ENCODE results near the gene CPSF7.

The CPSF7 gene

GRCh38 chr11:61417670-61418069 is 12.1 kb downstream of the CPSF7 start:
- Mint-ChIP-seq H3K36me3 (ENCODE audit: low read depth) (peaks cover 91% of the 10 kb centered on the region), H3K4me3 (no peak overlapping the region), H3K9me3 (no peaks in the 10 kb centered on the region), H3K27ac (no peak overlapping the region), H3K27me3 (ENCODE audit: low read depth) (no peaks in the 10 kb centered on the region), H3K4me1 (no peaks in the 10 kb centered on the region)
- TF ChIP-seq CTCF (IDR thresholded peaks at IDR 0.05; ENCODE audit: unreplicated experiment in 3 of 3): no peak

DNA sequence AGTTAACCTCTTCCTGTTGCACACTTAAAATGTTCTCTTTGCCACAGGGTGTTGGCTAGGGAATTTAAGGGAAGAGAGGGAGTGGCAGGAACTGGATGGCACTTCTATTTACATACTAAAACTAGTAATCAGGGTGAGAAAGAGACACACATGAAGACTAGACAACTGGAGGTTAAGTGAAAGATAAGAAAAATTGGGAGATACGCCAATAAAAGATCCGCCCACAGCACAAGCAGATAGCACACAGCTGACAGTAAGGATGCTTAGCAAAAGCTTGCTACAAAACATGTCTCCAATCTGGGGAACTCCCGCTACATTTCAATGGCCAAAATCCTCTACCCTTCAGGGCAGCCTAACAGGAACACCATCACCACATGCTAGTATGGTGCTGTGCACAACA is 12.8 kb downstream of the CPSF7 start:
- H3K9me3 Mint-ChIP-seq: no peaks in the 10 kb centered on the region
- no peak overlapping the region for H3K4me3 Mint-ChIP-seq
- no peaks in the 10 kb centered on the region for H3K4me1 Mint-ChIP-seq
- H3K27me3 Mint-ChIP-seq (ENCODE audit: low read depth): no peaks in the 10 kb centered on the region
- H3K27ac Mint-ChIP-seq: no peak overlapping the region
- H3K36me3 Mint-ChIP-seq (ENCODE audit: low read depth): peaks cover 87% of the 10 kb centered on the region
- TF ChIP-seq CTCF (IDR thresholded peaks at IDR 0.05; ENCODE audit: unreplicated experiment in 3 of 3): no peak

- no peak overlapping the region for H3K27ac Mint-ChIP-seq
- TF ChIP-seq CTCF (IDR thresholded peaks at IDR 0.05; ENCODE audit: unreplicated experiment in 3 of 3): no peak
- no peaks in the 10 kb centered on the region for H3K9me3 Mint-ChIP-seq
- H3K4me1 Mint-ChIP-seq: no peaks in the 10 kb centered on the region
- H3K36me3 Mint-ChIP-seq (ENCODE audit: low read depth): peaks cover 88% of the 10 kb centered on the region
- no peak overlapping the region for H3K4me3 Mint-ChIP-seq
- H3K27me3 Mint-ChIP-seq (ENCODE audit: low read depth): no peaks in the 10 kb centered on the region
These were observed 14.4 kb downstream of the CPSF7 start for GRCh38 chr11:61415381-61415780.

- Mint-ChIP-seq H3K9me3 (no peaks in the 10 kb centered on the region), H3K27me3 (ENCODE audit: low read depth) (no peaks in the 10 kb centered on the region), H3K27ac (no peak overlapping the region)
These were observed 15.2 kb downstream of the CPSF7 start for GRCh38 chr11:61414547-61414946.

DNA sequence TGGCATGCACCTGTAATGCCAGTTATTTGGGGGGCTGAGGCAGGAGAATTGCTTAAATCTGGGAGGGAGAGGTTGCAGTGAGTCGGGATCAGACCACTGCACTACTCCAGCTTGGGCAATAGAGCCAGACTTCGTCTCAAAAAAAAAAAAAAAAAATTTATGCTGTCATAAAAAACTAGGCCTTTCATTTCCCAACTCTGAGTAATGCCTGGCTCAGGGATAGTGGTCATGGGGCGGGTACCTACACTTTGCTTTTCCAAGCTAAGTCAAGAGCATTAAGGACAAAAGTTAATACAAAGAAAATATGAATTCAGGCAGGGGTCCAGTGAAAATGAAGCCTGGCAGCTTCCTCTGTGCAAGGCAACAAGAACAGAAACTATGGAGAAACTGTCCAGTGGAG is 16.3 kb downstream of the CPSF7 start:
- Mint-ChIP-seq H3K27ac (no peak overlapping the region), H3K4me1 (no peaks in the 10 kb centered on the region), H3K4me3 (no peak overlapping the region), H3K36me3 (ENCODE audit: low read depth) (peaks cover 79% of the 10 kb centered on the region), H3K9me3 (no peaks in the 10 kb centered on the region), H3K27me3 (ENCODE audit: low read depth) (no peaks in the 10 kb centered on the region)
- TF ChIP-seq CTCF (IDR thresholded peaks at IDR 0.05; ENCODE audit: unreplicated experiment in 3 of 3): no peak

More at GRCh38 chr11:61414547-61414946, 15.2 kb downstream of the CPSF7 start:
- H3K36me3 Mint-ChIP-seq (ENCODE audit: low read depth): peaks cover 85% of the 10 kb centered on the region
- H3K4me3 Mint-ChIP-seq: no peak overlapping the region
- H3K4me1 Mint-ChIP-seq: no peaks in the 10 kb centered on the region
- no peak for TF ChIP-seq CTCF (IDR thresholded peaks at IDR 0.05; ENCODE audit: unreplicated experiment in 3 of 3)

DNA sequence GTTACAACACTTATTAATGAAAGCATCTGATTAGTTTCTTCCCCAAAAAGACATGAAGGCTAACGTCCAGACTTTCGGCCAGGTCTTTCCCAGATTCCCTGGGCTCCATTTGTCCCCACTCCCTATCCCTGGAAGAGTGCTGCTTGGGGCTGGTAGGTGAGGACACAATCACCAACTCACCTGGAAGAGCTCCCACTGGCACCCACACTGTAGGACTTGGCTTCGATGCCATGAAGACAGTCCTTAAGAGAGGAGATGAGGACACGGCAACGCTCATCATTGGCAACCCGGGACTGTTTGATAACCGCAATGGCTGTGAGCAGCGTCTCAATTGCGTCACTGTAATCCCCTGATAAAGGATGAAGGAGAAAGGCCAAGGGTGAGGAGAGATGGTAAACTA is 18.2 kb downstream of the CPSF7 start:
- Mint-ChIP-seq H3K4me1 (no peaks in the 10 kb centered on the region), H3K27ac (no peak overlapping the region), H3K4me3 (no peak overlapping the region), H3K27me3 (ENCODE audit: low read depth) (no peaks in the 10 kb centered on the region), H3K36me3 (ENCODE audit: low read depth) (peaks cover 77% of the 10 kb centered on the region), H3K9me3 (no peaks in the 10 kb centered on the region)
- no peak for TF ChIP-seq CTCF (IDR thresholded peaks at IDR 0.05; ENCODE audit: unreplicated experiment in 3 of 3)
